GM18907 (cell line): ENCODE measurements around the gene COL24A1.
"Not testable (repeated sequence)": the region's sequence is repeated elsewhere in the genome, so short reads cannot be mapped to it uniquely, and the experiment has no call there.

Experiments used
- ATAC-seq: cut with Tn5 transposase; IDR thresholded peaks from one replicate; pipeline ENCODE4 v1.9.1; 2021; ENCODE audit warnings: mild to moderate bottlenecking, moderate library complexity; ENCODE audit not compliant: unreplicated experiment

COL24A1 gene

GRCh38 chr1:86000601-86001000 lies 156.0 kb downstream of the COL24A1 start:
- no peak for ATAC-seq

GRCh38 chr1:85998105-85998855 lies 158.3 kb downstream of the COL24A1 start:
- no peak for ATAC-seq

- peak; percentile 55 for ATAC-seq
Measured at GRCh38 chr1:85992791-85993190, 163.8 kb downstream of the COL24A1 start.

GRCh38 chr1:85991261-85991660 lies 165.3 kb downstream of the COL24A1 start:
- peak; percentile 52 for ATAC-seq

- no peak for ATAC-seq
Measured at GRCh38 chr1:85984636-85985035, 171.9 kb downstream of the COL24A1 start.

GRCh38 chr1:85983316-85983715 lies 173.3 kb downstream of the COL24A1 start:
- no peak for ATAC-seq

- no peak for ATAC-seq
Measured at GRCh38 chr1:85976516-85977205, 179.9 kb downstream of the COL24A1 start.

GRCh38 chr1:85975912-85976371 lies 180.6 kb downstream of the COL24A1 start:
- ATAC-seq, result no peak

GRCh38 chr1:85962457-85962856 lies 194.1 kb downstream of the COL24A1 start:
- no peak for ATAC-seq

GRCh38 chr1:85957760-85958159 lies 198.8 kb downstream of the COL24A1 start:
- ATAC-seq, result no peak

GRCh38 chr1:85955218-85955617 lies 201.4 kb downstream of the COL24A1 start:
- ATAC-seq, result not testable (repeated sequence)

- no peak for ATAC-seq
Measured at GRCh38 chr1:85952460-85952859, 204.1 kb downstream of the COL24A1 start.

- no peak for ATAC-seq
Measured at GRCh38 chr1:85947186-85947585, 209.4 kb downstream of the COL24A1 start.

GRCh38 chr1:85943945-85944344 lies 212.6 kb downstream of the COL24A1 start:
- ATAC-seq, result no peak

GRCh38 chr1:85943526-85943925 lies 213.0 kb downstream of the COL24A1 start:
- no peak for ATAC-seq

- no peak for ATAC-seq
Measured at GRCh38 chr1:85940656-85941306, 215.8 kb downstream of the COL24A1 start.

GRCh38 chr1:85938829-85939228 lies 217.7 kb downstream of the COL24A1 start:
- no peak for ATAC-seq

- no peak for ATAC-seq
Measured at GRCh38 chr1:85936470-85936869, 220.1 kb downstream of the COL24A1 start.

GRCh38 chr1:85936057-85936456 lies 220.5 kb downstream of the COL24A1 start:
- ATAC-seq, result no peak

- ATAC-seq, result no peak
Measured at GRCh38 chr1:85935234-85935633, 221.3 kb downstream of the COL24A1 start.

GRCh38 chr1:85934516-85934915 lies 222.1 kb downstream of the COL24A1 start:
- ATAC-seq, result no peak

- ATAC-seq, result no peak
Measured at GRCh38 chr1:85933961-85934360, 222.6 kb downstream of the COL24A1 start.
